ENCODE measurements around the gene COL21A1.

COL21A1 gene

GRCh38 chr6:56050530-56051201 lies 196.7 kb downstream of the COL21A1 start:
- no peak for TF ChIP-seq CTCF (IDR thresholded peaks at IDR 0.05; ENCODE audit: low read depth, low read length, poor library complexity, severe bottlenecking)
- TF ChIP-seq EZH2phosphoT487 (IDR thresholded peaks at IDR 0.05; ENCODE audit: borderline replicate concordance, low read length), result no peak
- H3K4me1 ChIP-seq (ENCODE audit: control insufficient read depth, low read length), result no peaks in the 10 kb centered on the region
- H3K4me3 ChIP-seq (ENCODE audit: low read length), result no peak overlapping the region
- H3K36me3 ChIP-seq (ENCODE audit: control insufficient read depth, low read length), result no peaks in the 10 kb centered on the region
- no peak overlapping the region for H3K4me2 ChIP-seq (ENCODE audit: low read length)
- H3K9me3 ChIP-seq (ENCODE audit: control insufficient read depth, insufficient read depth, low read length), result no peaks in the 10 kb centered on the region
- no peaks in the 10 kb centered on the region for H4K20me1 ChIP-seq (ENCODE audit: control insufficient read depth, insufficient read depth, low read depth, low read length)
- no peaks in the 10 kb centered on the region for H3K79me2 ChIP-seq (ENCODE audit: control insufficient read depth, low read length)
- H3F3A ChIP-seq (ENCODE audit: control insufficient read depth, insufficient read depth), result no peaks in the 10 kb centered on the region
- H3K9me2 ChIP-seq (replicated peaks; ENCODE audit: control insufficient read depth, low read length), result no peaks in the 10 kb centered on the region
- H3K27ac ChIP-seq (ENCODE audit: low read depth, low read length), result no peak overlapping the region
- no peaks in the 10 kb centered on the region for H3K27me3 ChIP-seq (ENCODE audit: control insufficient read depth, low read length)

GRCh38 chr6:56048601-56049000 lies 198.8 kb downstream of the COL21A1 start:
- Histone ChIP-seq H3K4me3 (ENCODE audit: low read length) (no peak overlapping the region), H3K4me2 (ENCODE audit: low read length) (no peak overlapping the region), H3K27ac (ENCODE audit: low read depth, low read length) (no peak overlapping the region), H3K27me3 (ENCODE audit: control insufficient read depth, low read length) (no peaks in the 10 kb centered on the region), H3K9me3 (ENCODE audit: control insufficient read depth, insufficient read depth, low read length) (no peaks in the 10 kb centered on the region), H3K36me3 (ENCODE audit: control insufficient read depth, low read length) (no peaks in the 10 kb centered on the region), H3F3A (ENCODE audit: control insufficient read depth, insufficient read depth) (no peaks in the 10 kb centered on the region), H4K20me1 (ENCODE audit: control insufficient read depth, insufficient read depth, low read depth, low read length) (no peaks in the 10 kb centered on the region), H3K9me2 (replicated peaks; ENCODE audit: control insufficient read depth, low read length) (no peaks in the 10 kb centered on the region), H3K79me2 (ENCODE audit: control insufficient read depth, low read length) (no peaks in the 10 kb centered on the region), H3K4me1 (ENCODE audit: control insufficient read depth, low read length) (no peaks in the 10 kb centered on the region)
- TF ChIP-seq CTCF (IDR thresholded peaks at IDR 0.05; ENCODE audit: low read depth, low read length, poor library complexity, severe bottlenecking) (no peak), EZH2phosphoT487 (IDR thresholded peaks at IDR 0.05; ENCODE audit: borderline replicate concordance, low read length) (no peak)

- H3K4me2 ChIP-seq (ENCODE audit: low read length), result no peak overlapping the region
- no peaks in the 10 kb centered on the region for H3K9me3 ChIP-seq (ENCODE audit: control insufficient read depth, insufficient read depth, low read length)
- no peak overlapping the region for H3K27ac ChIP-seq (ENCODE audit: low read depth, low read length)
- no peaks in the 10 kb centered on the region for H3K79me2 ChIP-seq (ENCODE audit: control insufficient read depth, low read length)
- H3K4me3 ChIP-seq (ENCODE audit: low read length), result no peak overlapping the region
- no peak for TF ChIP-seq CTCF (IDR thresholded peaks at IDR 0.05; ENCODE audit: low read depth, low read length, poor library complexity, severe bottlenecking)
- TF ChIP-seq EZH2phosphoT487 (IDR thresholded peaks at IDR 0.05; ENCODE audit: borderline replicate concordance, low read length), result no peak
- H3K4me1 ChIP-seq (ENCODE audit: control insufficient read depth, low read length), result no peaks in the 10 kb centered on the region
- H3F3A ChIP-seq (ENCODE audit: control insufficient read depth, insufficient read depth), result no peaks in the 10 kb centered on the region
- no peaks in the 10 kb centered on the region for H4K20me1 ChIP-seq (ENCODE audit: control insufficient read depth, insufficient read depth, low read depth, low read length)
- no peaks in the 10 kb centered on the region for H3K36me3 ChIP-seq (ENCODE audit: control insufficient read depth, low read length)
- no peaks in the 10 kb centered on the region for H3K27me3 ChIP-seq (ENCODE audit: control insufficient read depth, low read length)
- no peaks in the 10 kb centered on the region for H3K9me2 ChIP-seq (replicated peaks; ENCODE audit: control insufficient read depth, low read length)
These were observed 199.3 kb downstream of the COL21A1 start for GRCh38 chr6:56047931-56048540.
